A172 (cell line): ENCODE measurements around the gene MTF1. TPM values are rescaled to one million over a fixed set of nuclear protein-coding genes. Genes with fewer than 3 reads are reported as not detected.
"Not testable (repeated sequence)": the region's sequence is repeated elsewhere in the genome, so short reads cannot be mapped to it uniquely, and the experiment has no call there.

Experiments used
- DNase-seq: peaks from one replicate; pipeline ENCODE4 v3.0.0-alpha.2; 2015; ENCODE audit warnings: low spot score
- total RNA-seq: library from RNA; depleted of rRNA; stranded (reverse); fragments of >200 nt; shearing (Covaris generic); gene quantifications from 2 replicates; pipeline ENCODE4 v1.2.3, GENCODE V29; 2014; rRNA removed

Gene MTF1
- total RNA-seq, 1 experiment from 2014 or later = 0.69 TPM

DNA sequence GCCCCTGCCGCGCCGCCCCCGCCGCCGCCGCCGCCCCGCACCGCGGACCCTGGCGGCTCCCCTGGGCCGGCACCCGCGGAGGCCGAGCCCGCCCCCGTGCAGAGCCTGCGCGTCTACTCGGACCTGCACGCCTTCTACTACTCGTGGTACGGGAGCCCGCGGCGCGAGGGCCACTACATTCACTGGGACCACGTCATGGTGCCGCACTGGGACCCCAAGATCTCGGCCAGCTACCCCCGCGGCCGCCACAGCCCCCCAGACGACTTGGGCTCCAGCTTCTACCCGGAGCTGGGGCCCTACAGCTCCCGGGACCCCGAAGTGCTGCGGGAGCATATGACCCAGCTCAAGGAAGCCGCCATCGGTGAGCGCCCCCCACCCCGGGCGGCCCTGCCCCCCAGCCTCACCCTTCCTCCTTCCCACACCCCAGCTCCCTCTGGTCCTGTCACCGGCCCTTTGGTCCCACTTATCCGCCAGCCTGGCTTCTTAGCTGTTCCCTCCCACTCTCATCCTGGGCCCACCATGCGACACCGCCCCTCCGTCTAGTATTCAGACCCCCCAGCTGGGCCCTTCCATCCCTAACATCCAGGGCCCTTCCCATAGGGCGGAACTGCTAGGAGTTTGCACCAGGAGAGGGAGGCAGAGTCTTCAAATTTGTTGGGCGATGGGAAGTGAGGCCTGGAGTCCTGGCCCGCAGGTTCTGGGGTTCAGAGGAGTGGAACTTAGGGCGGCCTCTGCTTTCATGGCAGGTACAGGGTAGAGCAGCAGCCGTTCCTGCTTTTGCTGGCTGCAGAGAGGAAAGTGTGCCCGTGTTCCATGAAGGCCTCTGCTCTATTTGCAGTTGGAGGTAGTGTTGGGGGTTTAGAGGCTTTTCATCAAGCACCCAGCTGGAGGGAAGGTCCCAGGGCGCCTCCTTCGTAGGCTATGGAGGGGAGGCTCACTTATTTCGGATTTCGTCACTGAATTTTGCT is 64.7 kb downstream of the MTF1 start:
- DNase-seq = no peak

DNA sequence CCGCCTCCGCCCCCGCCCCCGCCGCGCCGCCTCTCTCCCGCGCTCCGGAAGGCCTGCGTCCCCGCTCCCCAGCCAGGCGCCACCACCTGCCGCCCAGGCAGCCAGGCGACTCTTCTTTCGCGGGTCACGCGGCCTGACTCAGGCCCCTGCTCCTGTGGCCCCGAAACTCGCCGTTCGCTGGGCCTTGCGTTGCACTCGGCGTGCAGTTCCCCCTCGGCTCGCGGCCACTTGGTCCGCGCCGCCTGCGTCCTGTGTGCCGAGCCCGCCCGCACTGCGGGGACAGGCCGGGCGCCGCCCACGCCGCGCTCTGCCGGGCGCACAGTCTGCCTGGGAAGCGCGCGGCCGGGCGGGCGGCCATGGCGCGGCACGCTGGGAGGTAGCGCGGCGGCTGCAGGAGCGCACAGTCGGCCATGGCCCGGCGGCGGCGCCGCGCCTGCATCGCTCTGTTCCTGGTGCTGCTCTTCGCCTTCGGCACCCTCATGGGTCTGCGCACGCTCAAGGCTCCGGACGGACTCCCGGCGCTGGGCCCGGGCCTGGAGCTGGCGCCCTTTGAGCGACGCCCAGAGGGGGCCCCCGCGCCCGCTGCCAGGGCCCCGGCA is 65.5 kb downstream of the MTF1 start, which contains the start of gene MANEAL:
Gene MANEAL, plus strand, starts transcription at position 75 of the 599 bp plus-strand sequence. Its CDS starts 336 bp downstream, at position 411.
- DNase-seq = no peak

DNA sequence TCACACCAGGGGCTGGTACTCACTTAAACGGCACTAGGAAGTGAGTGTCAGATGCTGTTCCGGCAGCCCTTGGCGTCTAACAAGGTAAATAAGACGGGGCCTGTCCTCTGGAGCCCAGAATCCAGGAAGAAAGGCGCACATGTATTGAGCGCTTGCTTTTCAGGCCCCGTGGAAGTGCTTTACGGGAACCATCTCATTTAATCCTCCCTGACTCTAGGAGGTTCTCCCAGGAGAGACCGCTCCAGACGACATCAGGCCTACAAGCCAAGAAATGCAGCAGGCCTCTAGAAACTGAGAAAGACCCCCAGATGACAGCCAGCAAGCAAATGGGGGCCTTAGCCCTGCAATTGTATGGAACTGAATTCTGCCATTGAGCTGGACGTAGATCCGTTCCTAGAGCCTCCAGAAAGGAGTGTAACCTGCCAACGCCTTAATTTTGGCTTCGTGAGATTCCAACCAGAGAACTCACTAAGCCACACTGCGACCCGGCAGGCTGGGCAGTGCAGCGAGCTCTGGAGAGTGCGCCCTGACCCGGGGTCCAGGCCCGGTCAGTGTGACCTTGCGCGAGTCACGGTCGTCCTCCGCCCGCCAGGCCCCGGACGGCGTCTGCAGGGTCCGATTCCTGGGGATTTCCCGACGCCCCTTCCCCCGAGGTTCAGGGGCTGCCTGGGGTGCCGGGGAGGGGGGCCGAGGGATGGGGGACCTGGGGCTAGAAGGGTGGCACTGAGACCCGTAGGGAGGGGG is 66.3 kb downstream of the MTF1 start:
- DNase-seq = no peak

DNA sequence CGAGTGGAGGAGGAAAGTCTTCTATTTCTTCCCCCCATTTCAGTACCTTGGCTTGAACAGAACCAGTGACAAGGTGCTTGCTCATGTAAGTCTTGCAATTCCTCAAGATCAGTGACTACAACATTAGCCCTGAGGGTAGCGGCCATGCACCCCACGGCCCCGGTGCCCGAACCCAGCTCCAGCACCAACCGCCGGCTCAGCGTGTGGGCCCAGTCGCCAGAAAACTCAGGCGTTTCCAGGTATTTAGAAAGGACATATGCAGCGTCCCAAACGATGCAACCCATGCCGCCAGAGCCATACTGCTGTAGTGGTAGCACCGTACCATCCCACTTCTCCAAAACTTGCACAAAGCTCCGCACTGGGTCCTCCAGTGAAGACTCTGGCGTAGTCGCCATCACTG is 76.9 kb downstream of the MTF1 start:
- DNase-seq = no peak

DNA sequence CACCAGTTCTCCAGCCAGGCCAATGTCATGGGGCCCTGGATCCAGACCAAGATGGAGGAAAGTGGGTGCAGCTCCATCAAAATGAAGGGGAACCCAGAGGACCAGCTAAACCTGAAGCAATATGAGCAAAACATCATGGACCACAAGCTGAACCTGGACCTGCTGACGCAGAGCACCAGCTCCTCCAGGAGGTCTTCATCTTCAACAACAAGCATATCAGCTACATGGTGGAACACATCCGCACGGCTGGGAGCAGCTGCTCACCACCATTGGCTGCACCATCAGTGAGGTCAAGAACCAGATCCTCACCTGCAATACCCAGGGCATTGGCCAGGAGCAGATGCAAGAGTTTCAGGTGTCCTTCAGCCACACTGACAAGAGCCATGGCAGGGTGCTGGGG is 80.7 kb downstream of the MTF1 start:
- DNase-seq = no peak

DNA sequence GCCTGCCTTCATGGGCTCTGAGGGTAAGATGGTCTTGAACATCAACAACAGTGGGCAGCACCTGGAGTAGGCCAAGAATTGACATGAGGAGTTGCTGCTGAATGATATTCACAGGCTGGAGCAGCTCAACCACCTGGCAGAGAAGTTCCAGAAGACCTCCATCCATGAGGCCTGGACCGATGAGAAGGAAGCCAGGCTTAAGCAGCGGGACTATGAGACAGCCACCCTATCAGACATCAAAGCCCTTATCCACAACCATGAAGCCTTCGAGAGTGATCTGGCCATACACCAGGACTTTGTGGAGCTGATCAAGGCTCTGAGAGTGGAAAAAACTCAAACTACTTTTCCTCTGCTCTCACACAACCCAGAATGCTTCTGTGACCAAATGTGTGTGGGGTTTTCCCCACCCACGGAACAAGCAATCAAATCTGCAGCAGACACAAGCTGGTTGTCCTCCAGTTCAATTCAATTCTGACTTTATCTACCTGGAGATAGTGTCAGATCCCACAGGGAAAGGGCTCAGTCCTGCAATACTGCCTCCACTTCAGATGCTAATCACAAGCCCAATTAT is 82.4 kb downstream of the MTF1 start:
- DNase-seq = no peak

DNA sequence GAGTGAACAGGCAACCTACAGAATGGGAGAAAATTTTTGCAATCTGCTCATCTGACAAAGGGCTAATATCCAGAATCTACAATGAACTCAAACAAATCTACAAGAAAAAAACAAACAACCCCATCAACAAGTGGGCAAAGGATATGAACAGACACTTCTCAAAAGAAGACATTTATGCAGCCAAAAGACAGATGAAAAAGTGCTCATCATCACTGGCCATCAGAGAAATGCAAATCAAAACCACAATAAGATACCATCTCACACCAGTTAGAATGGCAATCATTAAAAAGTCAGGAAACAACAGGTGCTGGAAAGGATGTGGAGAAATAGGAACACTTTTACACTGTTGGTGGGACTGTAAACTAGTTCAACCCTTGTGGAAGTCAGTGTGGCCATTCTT is 88.0 kb downstream of the MTF1 start:
- DNase-seq = not testable (repeated sequence)

DNA sequence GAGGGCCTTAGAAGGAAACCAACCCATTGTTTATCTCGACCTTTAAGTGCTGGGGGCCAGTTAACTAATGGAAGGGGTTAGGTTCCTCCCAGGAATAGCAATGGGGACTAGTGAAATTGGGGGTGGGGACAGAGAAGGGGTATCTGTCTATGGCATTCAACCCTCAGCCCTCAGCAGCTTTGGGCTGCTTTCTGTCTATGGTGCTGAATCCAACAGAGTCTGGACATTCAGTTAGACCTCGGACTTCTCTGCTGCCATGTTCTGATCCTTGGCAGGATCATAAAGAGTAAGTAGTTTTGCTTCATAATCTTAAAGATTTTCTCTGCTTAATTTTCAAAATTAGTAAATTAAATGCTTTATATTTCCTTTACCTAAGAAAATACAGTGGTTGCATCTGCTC is 91.9 kb downstream of the MTF1 start:
- no peak for DNase-seq

DNA sequence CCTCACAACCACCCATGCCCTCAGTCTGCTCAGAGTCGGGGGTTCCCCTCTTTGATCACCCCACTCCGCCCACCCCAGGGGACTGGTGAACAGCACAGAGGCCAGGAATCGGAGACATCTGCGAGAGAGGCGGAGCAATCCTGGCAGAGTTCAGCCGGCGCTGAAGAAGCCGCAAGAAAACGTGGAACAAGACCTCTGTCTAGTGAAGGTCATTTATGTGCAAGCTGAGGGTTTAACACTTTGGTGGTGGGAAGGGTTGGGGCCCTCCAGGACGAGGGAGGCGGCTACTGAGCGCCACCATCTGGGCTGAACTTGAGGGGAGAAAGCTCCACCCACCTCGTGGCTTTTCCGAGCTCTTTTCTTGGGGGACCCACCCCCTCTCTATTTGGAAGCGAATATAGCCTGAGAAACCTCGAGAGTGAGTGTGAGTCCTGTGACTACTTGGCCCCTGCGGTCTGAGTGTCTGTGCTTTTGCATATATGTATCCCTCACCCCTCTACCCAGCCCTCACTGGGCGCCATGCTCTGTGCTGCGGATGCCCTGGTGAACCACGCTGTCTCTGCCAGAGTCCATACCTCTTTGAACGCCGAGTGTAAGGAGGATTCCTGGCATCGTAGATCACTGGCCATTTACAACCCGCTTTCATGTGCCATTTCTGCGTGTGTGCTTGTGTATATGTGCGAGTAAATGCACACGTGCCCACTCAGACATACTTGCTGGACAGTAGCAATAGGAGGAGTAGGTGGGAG is 93.3 kb downstream of the MTF1 start:
- DNase-seq = no peak

DNA sequence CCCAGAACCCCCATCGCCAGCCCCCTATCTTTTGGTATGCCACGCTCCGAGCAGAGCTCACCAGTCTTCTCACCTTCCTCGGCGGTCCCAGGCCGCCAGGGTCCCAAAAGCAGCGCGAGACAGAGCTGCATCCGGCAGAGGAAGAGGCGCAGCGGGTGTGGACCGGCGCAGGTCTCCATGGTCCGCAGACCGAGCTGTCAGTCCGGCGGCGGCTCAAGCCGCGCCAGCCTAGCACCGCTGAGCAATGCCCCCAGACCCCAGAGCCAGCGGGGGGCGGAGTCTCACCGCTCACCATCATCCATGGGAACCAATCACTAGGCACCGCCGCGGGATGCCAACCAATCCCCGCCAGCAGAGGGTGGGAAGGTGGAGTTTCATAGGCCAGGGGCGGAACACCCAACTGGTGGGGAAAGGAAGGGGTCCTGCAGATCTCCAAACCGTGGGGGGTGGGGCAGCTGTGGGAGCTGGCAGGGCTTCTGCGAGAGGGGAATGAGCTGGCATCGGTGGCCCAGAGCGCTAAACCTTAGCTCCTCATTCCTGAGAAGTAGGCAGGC is 94.4 kb downstream of the MTF1 start, which contains the start of gene EPHA10:
Gene EPHA10, minus strand, starts transcription at position 233 of the 554 bp plus-strand sequence. Its CDS starts 54 bp downstream, at position 179.
- DNase-seq = no peak

DNA sequence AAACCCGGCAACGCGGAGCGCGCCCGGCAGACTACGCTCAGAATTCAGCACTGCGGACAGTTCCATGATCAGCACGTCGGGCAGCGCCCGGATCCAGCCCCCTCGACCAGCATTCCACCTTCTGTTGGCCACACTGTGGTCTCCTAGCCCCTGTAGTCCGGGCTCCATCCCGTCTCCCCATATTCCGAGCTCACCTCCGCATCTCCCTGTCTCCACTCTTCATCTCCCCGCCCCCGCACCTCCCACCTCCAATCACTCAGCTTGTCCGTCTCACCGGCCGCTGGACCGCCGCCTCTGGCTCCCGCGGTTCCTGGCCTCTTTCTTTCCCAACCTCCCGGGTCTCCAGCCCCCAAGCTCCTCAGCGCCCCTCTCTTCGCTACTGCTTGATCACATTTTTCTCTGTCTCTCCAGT is 95.0 kb downstream of the MTF1 start:
- no peak for DNase-seq

DNA sequence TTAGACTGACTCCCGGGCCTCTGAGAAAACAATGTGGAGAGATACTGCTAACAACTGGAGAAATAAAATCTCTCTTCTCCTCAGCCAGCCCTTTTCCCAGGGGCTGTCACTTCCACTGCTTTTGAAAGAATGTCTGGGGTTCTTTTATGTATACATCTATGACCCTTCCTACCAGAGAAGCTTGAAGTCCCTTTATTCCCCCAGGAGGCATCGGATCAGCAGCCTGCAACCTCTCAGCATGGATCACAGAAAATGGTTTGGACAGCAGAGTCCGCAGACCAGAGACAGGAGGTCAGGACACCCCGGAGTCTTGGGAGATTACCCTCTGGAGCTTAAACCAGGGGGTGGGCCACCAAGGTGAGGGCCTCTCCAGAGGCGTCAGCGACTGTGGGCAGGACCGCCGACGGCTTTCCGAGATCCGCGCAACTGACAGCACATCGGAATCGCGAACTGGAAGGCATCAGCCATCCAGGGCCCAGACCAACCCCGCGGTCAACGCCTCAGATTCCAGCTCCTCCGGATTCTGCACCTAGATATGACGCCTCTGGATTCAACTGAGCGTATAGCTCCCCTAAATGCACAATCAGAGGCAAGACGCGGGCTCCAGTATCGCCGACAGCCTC is 95.5 kb downstream of the MTF1 start:
- DNase-seq = no peak

DNA sequence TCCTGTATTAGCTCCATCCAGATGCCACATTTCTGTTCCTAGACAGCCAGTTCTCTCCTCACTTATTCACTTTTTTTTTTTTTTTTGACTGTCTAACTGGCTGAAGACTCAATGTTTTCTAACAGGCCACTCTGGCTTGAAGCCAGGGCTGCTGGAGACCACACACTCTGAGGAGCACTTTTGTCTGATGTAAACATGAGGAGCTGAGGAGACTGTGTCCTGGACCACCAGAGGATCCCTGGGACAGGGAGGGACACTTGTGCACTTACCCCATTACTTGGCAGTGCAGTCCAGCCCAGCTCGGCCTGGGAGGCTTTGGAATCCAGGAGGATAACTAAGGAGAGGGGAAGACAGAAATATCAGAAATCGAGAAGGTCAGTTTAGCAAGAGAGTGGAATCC is 96.9 kb downstream of the MTF1 start:
- DNase-seq = no peak

DNA sequence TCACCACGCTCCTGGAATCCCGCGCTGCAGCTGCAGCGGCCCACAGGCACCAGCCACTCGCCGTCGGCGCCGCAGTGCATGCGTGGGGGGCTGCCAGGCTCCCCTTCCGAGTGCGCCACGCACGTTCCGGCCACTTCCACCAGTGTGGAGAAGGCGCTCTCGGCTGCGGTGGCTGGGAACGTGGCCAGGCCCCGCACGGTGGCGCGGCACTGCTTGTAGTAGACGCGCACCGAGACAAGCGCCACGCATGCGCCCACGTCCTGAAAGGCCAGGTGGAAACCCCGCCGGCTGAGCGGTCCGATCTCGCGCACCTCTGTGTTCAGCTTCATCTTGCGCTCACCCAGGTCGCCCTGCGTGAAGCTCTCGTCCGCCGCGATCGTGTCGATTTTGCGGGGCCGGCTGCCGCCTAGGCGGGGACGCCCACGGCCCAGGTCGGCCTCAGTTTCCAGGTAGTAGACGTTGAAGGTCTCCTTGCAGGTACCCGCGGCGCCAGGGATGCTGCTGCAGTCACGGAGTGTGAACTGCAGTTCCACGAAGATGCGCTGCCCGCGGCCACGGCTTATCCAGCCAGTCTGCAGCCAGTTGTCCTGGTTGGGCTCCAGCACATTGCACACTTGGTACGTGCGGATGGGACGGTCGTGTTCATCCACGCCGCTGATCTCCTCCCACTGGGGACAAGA is 97.8 kb downstream of the MTF1 start:
- DNase-seq = no peak

Other genes starting within 250 kb of the MTF1 start
- gene RSPO1, start 224.7 kb downstream of the MTF1 start, total RNA-seq = 0.22 TPM in 1 of 2 replicates, not detected in the other
- gene CDCA8, start 167.1 kb downstream of the MTF1 start, total RNA-seq = 16.0 and 22.5 TPM in 2 replicates
- gene EPHA10, start 94.5 kb downstream of the MTF1 start, total RNA-seq = not detected in 2 replicates
- gene MANEAL, start 65.7 kb downstream of the MTF1 start, total RNA-seq = 13.2 and 13.9 TPM in 2 replicates
- gene C1orf122, start 51.8 kb downstream of the MTF1 start, total RNA-seq = 22.9 and 34.6 TPM in 2 replicates
- gene YRDC, start 51.4 kb downstream of the MTF1 start, total RNA-seq = 30.6 and 39.5 TPM in 2 replicates
- gene INPP5B, start 87.5 kb upstream of the MTF1 start, total RNA-seq = 7.5 and 9.1 TPM in 2 replicates
- 77.4 and 117 TPM in 2 replicates for gene SF3A3, start 130.4 kb upstream of the MTF1 start, total RNA-seq
- gene FHL3, start 145.9 kb upstream of the MTF1 start, total RNA-seq = 14.8 and 23.1 TPM in 2 replicates
- 69.8 and 102 TPM in 2 replicates for gene UTP11, start 153.1 kb upstream of the MTF1 start, total RNA-seq
- 0.41 TPM in 1 of 2 replicates, not detected in the other for gene POU3F1, start 187.2 kb upstream of the MTF1 start, total RNA-seq